A673 (cell line): ENCODE data around the gene GSTK1. TPM values are rescaled to one million over a fixed set of nuclear protein-coding genes. Genes with fewer than 3 reads are reported as not detected.

Experiments
- BruUV-seq: library from RNA; stranded (reverse); fragments of 400-500 nt; replicated peaks from 2 replicates; lab custom pipeline; 2021; lab: Mats Ljungman, UMichigan
- CTCF ChIA-PET: fragments of 300-600 bp; sonication (Branson Sonifier 250); formaldehyde crosslinking; loops from one replicate; lab custom pipeline; 2022; ENCODE audit warnings: antibody characterized with exemption; lab: Charles Lee
- POLR2A ChIA-PET: fragments of 300-600 bp; sonication (Branson Sonifier 250); formaldehyde crosslinking; loops from one replicate; lab custom pipeline; 2022; ENCODE audit warnings: antibody characterized with exemption; ENCODE audit not compliant: low non-redundant PET; lab: Charles Lee
- DNase-seq: peaks from one replicate; pipeline ENCODE4 v3.0.0-alpha.2; 2015; ENCODE audit warnings: low spot score
- H3K27ac ChIP-seq: fragments of 200-600 bp; sonication (generic); 2 replicates; pipeline ENCODE4 v1.5.1; 2016; ENCODE audit warnings: mixed run types, low read depth, mild to moderate bottlenecking, mixed read lengths, antibody characterized with exemption, low read length; ENCODE audit not compliant: poor library complexity, severe bottlenecking
- H3K27me3 ChIP-seq: fragments of 200-600 bp; sonication (generic); replicated peaks from 2 replicates; pipeline ENCODE4 v1.6.1; 2017; ENCODE audit warnings: mixed run types, low read depth, mild to moderate bottlenecking, mixed read lengths, antibody characterized with exemption, low read length; ENCODE audit not compliant: insufficient read depth, poor library complexity
- H3K36me3 ChIP-seq: fragments of 200-600 bp; sonication (generic); 2 replicates; pipeline ENCODE4 v1.6.1; 2016; ENCODE audit warnings: mixed run types, mild to moderate bottlenecking, mixed read lengths, antibody characterized with exemption, low read length; ENCODE audit not compliant: insufficient read depth, poor library complexity, severe bottlenecking
- H3K4me1 ChIP-seq: fragments of 200-600 bp; sonication (generic); 2 replicates; pipeline ENCODE4 v1.6.1; 2017; ENCODE audit warnings: mixed run types, mild to moderate bottlenecking, mixed read lengths, antibody characterized with exemption, low read length; ENCODE audit not compliant: insufficient read depth, poor library complexity, severe bottlenecking
- H3K4me3 ChIP-seq: fragments of 200-600 bp; sonication (generic); 2 replicates; pipeline ENCODE4 v1.5.1; 2016; ENCODE audit warnings: low read depth, mixed run types, mild to moderate bottlenecking, mixed read lengths, low read length; ENCODE audit not compliant: poor library complexity, severe bottlenecking
- H3K9me3 ChIP-seq: fragments of 200-600 bp; sonication (generic); 2 replicates; pipeline ENCODE4 v1.6.1; 2016; ENCODE audit warnings: mixed run types, low read depth, mild to moderate bottlenecking, mixed read lengths, antibody characterized with exemption, low read length; ENCODE audit not compliant: poor library complexity, severe bottlenecking
- CTCF ChIP-seq: fragments of 300-800, 200-600 bp; sonication (generic); conservative IDR thresholded peaks from 2 replicates; pipeline ENCODE4 v1.5.1; 2017; ENCODE audit warnings: low read depth, mild to moderate bottlenecking, antibody characterized with exemption, low read length, moderate library complexity, mixed read lengths
- EZH2 ChIP-seq: fragments of 200-600 bp; sonication (generic); IDR thresholded peaks from 2 replicates; pipeline ENCODE4 v1.6.1; 2017; ENCODE audit warnings: borderline replicate concordance, low read depth, mild to moderate bottlenecking, mixed read lengths, antibody characterized with exemption, low read length; ENCODE audit not compliant: poor library complexity, severe bottlenecking
- intact Hi-C: fragments of 100-400 bp; cut with micrococcal nuclease; formaldehyde crosslinking; loops from one replicate; pipeline ENCODE4 v1.10.0; 2022; ENCODE audit not compliant: unreplicated experiment
- total RNA-seq: library from RNA; stranded (reverse); gene quantifications from 2 replicates; pipeline ENCODE4 v1.2.3, GENCODE V29; 2021

The GSTK1 gene
- total RNA-seq, 1 experiment from 2014 or later, result 43.1 TPM

- intact Hi-C loops, result no loop called here
- DNase-seq, result no peak
- TF ChIP-seq EZH2 (no peak), CTCF (no peak)
- H3K36me3 ChIP-seq, result no peaks in the 10 kb centered on the region
- no TSS peak for BruUV-seq
- ChIA-PET CTCF (no interaction called here), POLR2A (no interaction called here)
- H3K4me1 ChIP-seq, result peaks cover 2% of the 10 kb centered on the region
- H3K27me3 ChIP-seq, result no peaks in the 10 kb centered on the region
- H3K9me3 ChIP-seq, result peaks cover 5% of the 10 kb centered on the region
- no peak overlapping the region for H3K27ac ChIP-seq
- H3K4me3 ChIP-seq, result no peak overlapping the region
Measured at GRCh38 chr7:143248761-143249354, 14.4 kb upstream of the GSTK1 start.

GRCh38 chr7:143250199-143250598 is 13.0 kb upstream of the GSTK1 start:
- intact Hi-C loops, result no loop called here
- H3K27me3 ChIP-seq, result no peaks in the 10 kb centered on the region
- ChIA-PET POLR2A (no interaction called here), CTCF (no interaction called here)
- no peak overlapping the region for H3K27ac ChIP-seq
- BruUV-seq, result no TSS peak
- DNase-seq, result no peak
- no peak overlapping the region for H3K4me3 ChIP-seq
- no peaks in the 10 kb centered on the region for H3K4me1 ChIP-seq
- TF ChIP-seq EZH2 (no peak), CTCF (no peak)
- H3K9me3 ChIP-seq, result peaks cover 8% of the 10 kb centered on the region
- H3K36me3 ChIP-seq, result no peaks in the 10 kb centered on the region

GRCh38 chr7:143250822-143251221 is 12.4 kb upstream of the GSTK1 start:
- BruUV-seq, result no TSS peak
- Histone ChIP-seq H3K27me3 (no peaks in the 10 kb centered on the region), H3K9me3 (peaks cover 8% of the 10 kb centered on the region), H3K4me3 (no peak overlapping the region), H3K27ac (no peak overlapping the region), H3K36me3 (no peaks in the 10 kb centered on the region), H3K4me1 (no peaks in the 10 kb centered on the region)
- DNase-seq, result peak; percentile 46
- CTCF ChIA-PET, result no interaction called here
- POLR2A ChIA-PET, result no interaction called here
- intact Hi-C loops, result no loop called here
- TF ChIP-seq EZH2 (no peak), CTCF (no peak)
